HepG2 (cell line): ENCODE data around the gene TUBA4A. TPM values are rescaled to one million over a fixed set of nuclear protein-coding genes. Genes with fewer than 3 reads are reported as not detected.
A peak's percentile ranks its signal among the peaks of the same experiment; 100 is the strongest.

Experiments used
- ATF4 ChIP-seq, 2 experiments: fragments of 450-650 bp in 1 of 2; sonication (generic) in 1 of 2; formaldehyde crosslinking; IDR thresholded peaks; 2 replicates each; pipeline versions ENCODE4 v1.5.0 to v1.8.0; 2020 to 2022; ENCODE audit warnings: mild to moderate bottlenecking in 1 of 2, missing genetic modification reagents in 1 of 2
- BRD4 ChIP-seq: sonication (generic); formaldehyde crosslinking; IDR thresholded peaks from 2 replicates; pipeline ENCODE4 v1.4.0; 2020; ENCODE audit warnings: missing genetic modification reagents
- ETV6 ChIP-seq: sonication (generic); formaldehyde crosslinking; conservative IDR thresholded peaks from 2 replicates; pipeline ENCODE4 v1.4.0; 2020; ENCODE audit warnings: missing genetic modification reagents
- FOSL2 ChIP-seq: sonication (generic); formaldehyde crosslinking; IDR thresholded peaks from 2 replicates; pipeline ENCODE4 v1.4.0; 2020; ENCODE audit warnings: missing genetic modification reagents
- HNRNPK ChIP-seq: fragments of 200-400 bp; formaldehyde crosslinking; IDR thresholded peaks from 2 replicates; pipeline ENCODE4 v1.6.1; 2018; ENCODE audit warnings: low read length, low read depth, moderate library complexity, mild to moderate bottlenecking; ENCODE audit not compliant: poor library complexity, severe bottlenecking
- IKZF5 ChIP-seq: IDR thresholded peaks from 2 replicates; pipeline ENCODE4 v1.6.1; 2018; ENCODE audit warnings: missing genetic modification reagents, mild to moderate bottlenecking, missing compliant biosample characterization
- KAT7 ChIP-seq: IDR thresholded peaks from 2 replicates; pipeline ENCODE4 v1.6.1; 2018; ENCODE audit warnings: borderline replicate concordance, missing compliant biosample characterization
- KDM4B ChIP-seq: sonication (generic); formaldehyde crosslinking; IDR thresholded peaks from 2 replicates; pipeline ENCODE4 v1.4.0; 2020; ENCODE audit warnings: missing genetic modification reagents
- NFE2L2 ChIP-seq: fragments of 150-350 bp; IDR thresholded peaks from 2 replicates; pipeline ENCODE4 v1.6.1; 2014; ENCODE audit warnings: low read length
- POLR2AphosphoS2 ChIP-seq: IDR thresholded peaks from 2 replicates; pipeline ENCODE4 v1.6.1; 2011; ENCODE audit warnings: low read depth, low read length, improper control_type of control experiment
- SMAD3 ChIP-seq: sonication (generic); formaldehyde crosslinking; IDR thresholded peaks from 2 replicates; pipeline ENCODE4 v1.4.0; 2020; ENCODE audit warnings: missing genetic modification reagents
- TRIM24 ChIP-seq: sonication (generic); formaldehyde crosslinking; IDR thresholded peaks from 2 replicates; pipeline ENCODE4 v1.8.0; 2022; ENCODE audit warnings: mild to moderate bottlenecking, missing genetic modification reagents
- XRCC5 ChIP-seq: fragments of 200-400 bp; formaldehyde crosslinking; optimal IDR thresholded peaks from 2 replicates; pipeline ENCODE3; 2017; ENCODE audit warnings: mild to moderate bottlenecking, low read length
- YEATS4 ChIP-seq: sonication (generic); formaldehyde crosslinking; IDR thresholded peaks from 2 replicates; pipeline ENCODE4 v1.4.0; 2020; ENCODE audit warnings: missing genetic modification reagents, borderline replicate concordance
- ZBTB7A ChIP-seq: sonication (generic); formaldehyde crosslinking; IDR thresholded peaks from 2 replicates; pipeline ENCODE4 v1.8.0; 2022; ENCODE audit warnings: mild to moderate bottlenecking, missing genetic modification reagents
- ZEB1 ChIP-seq: IDR thresholded peaks from 2 replicates; pipeline ENCODE4 v1.6.1; 2012; ENCODE audit warnings: mild to moderate bottlenecking, low read depth, inconsistent platforms; ENCODE audit not compliant: insufficient replicate concordance
- ZNF432 ChIP-seq: sonication (generic); formaldehyde crosslinking; IDR thresholded peaks from 2 replicates; pipeline ENCODE4 v1.5.0; 2020; ENCODE audit warnings: missing genetic modification reagents, mild to moderate bottlenecking, borderline replicate concordance
- ZNF441 ChIP-seq: sonication (generic); formaldehyde crosslinking; IDR thresholded peaks from 2 replicates; pipeline ENCODE4 v1.7.0; 2021; ENCODE audit warnings: missing genetic modification reagents, borderline replicate concordance
- ZNF501 ChIP-seq: sonication (generic); formaldehyde crosslinking; IDR thresholded peaks from 2 replicates; pipeline ENCODE4 v1.5.1; 2020; ENCODE audit warnings: mild to moderate bottlenecking, moderate library complexity, missing genetic modification reagents
- ZNF841 ChIP-seq: sonication (generic); formaldehyde crosslinking; IDR thresholded peaks from 2 replicates; pipeline ENCODE4 v1.8.1; 2023; ENCODE audit warnings: missing genetic modification reagents, borderline replicate concordance
- ZSCAN21 ChIP-seq: sonication (generic); formaldehyde crosslinking; IDR thresholded peaks from 2 replicates; pipeline ENCODE4 v1.8.0; 2022; ENCODE audit warnings: mild to moderate bottlenecking, missing genetic modification reagents, moderate library complexity, borderline replicate concordance
- polyA plus RNA-seq, 8 experiments: library from polyadenylated mRNA; depleted of rRNA in 3 of 8; stranded (reverse) in 7 of 8; unstranded in 1 of 8; fragments of >200 nt; fragmentation: Illumina TruSeq in 4 of 8; extraction: Trizol in 4 of 8; gene quantifications; 2 replicates each; pipeline versions ENCODE4 v1.2.1 to v1.2.3, GENCODE V29; 2011 to 2016; ENCODE audit warnings: low read depth in 4 of 8, missing spikeins in 1 of 8, mixed read lengths in 1 of 8; ENCODE audit not compliant: insufficient read depth in 1 of 8
- total RNA-seq, 5 experiments: library from RNA; depleted of rRNA; stranded (reverse); fragments of >200 nt; fragmentation: Illumina TruSeq; extraction: Trizol; gene quantifications; 2 replicates each; pipeline ENCODE4 v1.2.3, GENCODE V29; 2016; ENCODE audit warnings: low read depth in 1 of 5
- TF ChIP-seq, protein P1 (sequence below): sonication (generic); formaldehyde crosslinking; IDR thresholded peaks from 2 replicates; pipeline ENCODE4 v1.4.0; 2020; ENCODE audit warnings: missing genetic modification reagents

TUBA4A gene
- total and polyA plus RNA-seq, 2 of the 13 experiments (the other 11 are each of a cell fraction or from before 2014, with no cell fraction given), result 1.3 to 12.7 TPM

DNA sequence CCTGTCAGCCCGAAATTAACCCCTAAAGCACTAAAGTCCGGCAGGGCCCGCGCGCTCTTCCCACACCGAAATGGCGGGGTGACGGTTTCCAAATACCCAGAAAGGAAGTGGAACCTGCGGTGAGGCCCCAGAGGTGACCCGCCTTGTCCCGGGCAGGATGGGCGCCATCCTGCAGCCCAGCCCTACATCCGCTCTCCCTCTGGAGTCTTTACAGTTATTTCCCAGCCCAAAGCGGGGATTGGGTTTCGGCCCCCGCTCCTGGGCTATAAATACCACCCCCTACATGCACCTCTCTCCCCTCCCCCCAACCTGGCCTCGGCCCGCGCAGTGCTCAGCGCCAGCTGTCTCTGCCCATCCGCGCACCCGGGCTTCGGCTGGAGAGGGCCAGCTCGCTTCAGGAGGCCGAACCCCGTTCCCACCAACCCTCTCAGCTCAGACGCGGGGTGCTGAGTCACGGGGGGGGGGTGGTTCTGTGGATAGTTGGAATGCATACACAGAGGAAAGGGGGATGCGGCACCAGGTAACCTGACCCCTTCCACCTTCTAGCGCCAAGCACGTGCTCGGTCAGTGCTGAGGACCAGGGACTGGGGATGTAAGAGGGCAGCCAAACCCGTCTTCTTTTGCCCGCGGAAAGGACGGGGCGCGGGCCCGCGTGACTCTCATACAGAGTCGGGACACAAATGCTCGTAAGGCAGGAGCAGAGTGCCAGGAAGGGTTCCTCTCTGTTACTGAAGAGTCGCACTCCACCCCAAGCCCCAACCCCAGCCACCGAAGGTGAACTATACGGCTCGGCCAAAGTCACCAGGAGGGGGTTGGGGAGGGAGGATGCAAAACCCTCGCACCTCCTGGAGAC, 592 bp downstream of the TUBA4A start, which contains the start of gene TUBA4B (continued):
- TF ChIP-seq SMAD3 (CRISPR knock-in tag), result no peak
- TF ChIP-seq ZNF501, result no peak; the same call in 1 of the 2 replicates
- TF ChIP-seq IKZF5, result no peak
- TF ChIP-seq POLR2AphosphoS2, result no peak
- TF ChIP-seq KAT7, result no peak
- no peak for TF ChIP-seq XRCC5
- TF ChIP-seq, protein P1, sequence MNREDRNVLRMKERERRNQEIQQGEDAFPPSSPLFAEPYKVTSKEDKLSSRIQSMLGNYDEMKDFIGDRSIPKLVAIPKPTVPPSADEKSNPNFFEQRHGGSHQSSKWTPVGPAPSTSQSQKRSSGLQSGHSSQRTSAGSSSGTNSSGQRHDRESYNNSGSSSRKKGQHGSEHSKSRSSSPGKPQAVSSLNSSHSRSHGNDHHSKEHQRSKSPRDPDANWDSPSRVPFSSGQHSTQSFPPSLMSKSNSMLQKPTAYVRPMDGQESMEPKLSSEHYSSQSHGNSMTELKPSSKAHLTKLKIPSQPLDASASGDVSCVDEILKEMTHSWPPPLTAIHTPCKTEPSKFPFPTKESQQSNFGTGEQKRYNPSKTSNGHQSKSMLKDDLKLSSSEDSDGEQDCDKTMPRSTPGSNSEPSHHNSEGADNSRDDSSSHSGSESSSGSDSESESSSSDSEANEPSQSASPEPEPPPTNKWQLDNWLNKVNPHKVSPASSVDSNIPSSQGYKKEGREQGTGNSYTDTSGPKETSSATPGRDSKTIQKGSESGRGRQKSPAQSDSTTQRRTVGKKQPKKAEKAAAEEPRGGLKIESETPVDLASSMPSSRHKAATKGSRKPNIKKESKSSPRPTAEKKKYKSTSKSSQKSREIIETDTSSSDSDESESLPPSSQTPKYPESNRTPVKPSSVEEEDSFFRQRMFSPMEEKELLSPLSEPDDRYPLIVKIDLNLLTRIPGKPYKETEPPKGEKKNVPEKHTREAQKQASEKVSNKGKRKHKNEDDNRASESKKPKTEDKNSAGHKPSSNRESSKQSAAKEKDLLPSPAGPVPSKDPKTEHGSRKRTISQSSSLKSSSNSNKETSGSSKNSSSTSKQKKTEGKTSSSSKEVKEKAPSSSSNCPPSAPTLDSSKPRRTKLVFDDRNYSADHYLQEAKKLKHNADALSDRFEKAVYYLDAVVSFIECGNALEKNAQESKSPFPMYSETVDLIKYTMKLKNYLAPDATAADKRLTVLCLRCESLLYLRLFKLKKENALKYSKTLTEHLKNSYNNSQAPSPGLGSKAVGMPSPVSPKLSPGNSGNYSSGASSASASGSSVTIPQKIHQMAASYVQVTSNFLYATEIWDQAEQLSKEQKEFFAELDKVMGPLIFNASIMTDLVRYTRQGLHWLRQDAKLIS (CRISPR knock-in tag), result no peak
- TF ChIP-seq ZEB1, result no peak
- no peak for TF ChIP-seq ETV6
- TF ChIP-seq ZSCAN21 (CRISPR knock-in tag), result no peak
- no peak for TF ChIP-seq BRD4 (CRISPR knock-in tag)
- no peak for TF ChIP-seq ZNF841 (CRISPR knock-in tag)
- TF ChIP-seq ZBTB7A (CRISPR knock-in tag), result no peak
- peak; percentile 44 for TF ChIP-seq HNRNPK
- TF ChIP-seq NFE2L2, result peak; percentile 29; the same call in 1 of the 2 replicates
- TF ChIP-seq KDM4B (CRISPR knock-in tag), result no peak
- no peak for TF ChIP-seq YEATS4
- TF ChIP-seq TRIM24 (CRISPR knock-in tag), result no peak
- no peak for TF ChIP-seq ZNF441
- TF ChIP-seq ATF4 (CRISPR knock-in tag; IDR thresholded peaks at IDR 0.05), result no peak
- TF ChIP-seq FOSL2 (CRISPR knock-in tag), result no peak
- no peak for TF ChIP-seq ZNF432 (CRISPR knock-in tag)
